WTC11 (cell line): ENCODE results near the gene SLC2A4. TPM values are rescaled to one million over a fixed set of nuclear protein-coding genes. Genes with fewer than 3 reads are reported as not detected.
A peak's percentile ranks its signal among the peaks of the same experiment; 100 is the strongest.

Experiments
- ATAC-seq: fragments of 200-7000 bp; cut with Tn5 transposase; 2 replicates; pipeline ENCODE4 v1.10.0; 2021; ENCODE audit warnings: mild to moderate bottlenecking, moderate library complexity
- CTCF ChIA-PET: fragments of 300-600 bp; sonication (Branson Sonifier 250); formaldehyde crosslinking; loops from one replicate; lab custom pipeline; 2021; ENCODE audit warnings: antibody characterized with exemption; lab: Charles Lee
- POLR2A ChIA-PET: fragments of 350-600 bp; sonication (Branson Sonifier 250); formaldehyde crosslinking; loops from one replicate; lab custom pipeline; 2021; ENCODE audit warnings: antibody characterized with exemption; lab: Charles Lee
- DNase-seq: peaks from one replicate; pipeline ENCODE4 v3.0.0; 2021; ENCODE audit warnings: low spot score
- H3K27ac Mint-ChIP-seq: 2 replicates; pipeline ENCODE4 v1.8.0; 2021; ENCODE audit warnings: mixed read lengths
- H3K27me3 Mint-ChIP-seq: 2 replicates; pipeline ENCODE4 v1.8.0; 2021; ENCODE audit warnings: low read depth, mild to moderate bottlenecking, moderate library complexity, mixed read lengths
- H3K36me3 Mint-ChIP-seq: 2 replicates; pipeline ENCODE4 v1.8.0; 2021; ENCODE audit warnings: mixed read lengths
- H3K4me1 Mint-ChIP-seq: 2 replicates; pipeline ENCODE4 v1.8.0; 2022; ENCODE audit warnings: mixed read lengths
- H3K4me3 Mint-ChIP-seq: 2 replicates; pipeline ENCODE4 v1.8.0; 2021; ENCODE audit warnings: mild to moderate bottlenecking, moderate library complexity, mixed read lengths
- H3K9me3 Mint-ChIP-seq: 2 replicates; pipeline ENCODE4 v1.8.0; 2021; ENCODE audit warnings: mixed read lengths
- EMX1 ChIP-seq: fragments of 250-450 bp; sonication (Bioruptor Pico); IDR thresholded peaks from 2 replicates; pipeline ENCODE4 v1.8.0; 2021; ENCODE audit warnings: mild to moderate bottlenecking
- ESRRA ChIP-seq: sonication (generic); formaldehyde crosslinking; IDR thresholded peaks from 2 replicates; pipeline ENCODE4 v1.8.1; 2022; ENCODE audit warnings: mild to moderate bottlenecking, missing genetic modification reagents, borderline replicate concordance
- FOXK1 ChIP-seq: sonication (generic); formaldehyde crosslinking; IDR thresholded peaks from 2 replicates; pipeline ENCODE4 v1.8.0; 2022; ENCODE audit warnings: mild to moderate bottlenecking, moderate library complexity, missing genetic modification reagents
- GRHL2 ChIP-seq: fragments of 250-450 bp; sonication (Bioruptor Pico); IDR thresholded peaks from 2 replicates; pipeline ENCODE4 v1.8.0; 2022; ENCODE audit warnings: mild to moderate bottlenecking, moderate library complexity; ENCODE audit not compliant: insufficient replicate concordance, severe bottlenecking
- GTF2I ChIP-seq: fragments of 250-450 bp; sonication (Bioruptor Pico); conservative IDR thresholded peaks from 2 replicates; pipeline ENCODE4 v1.4.0; 2021; ENCODE audit warnings: mild to moderate bottlenecking
- HMGA2 ChIP-seq: fragments of 250-450 bp; sonication (Bioruptor Pico); IDR thresholded peaks from 2 replicates; pipeline ENCODE4 v1.4.0; 2021; ENCODE audit warnings: mild to moderate bottlenecking, moderate library complexity
- IRF2 ChIP-seq: sonication (generic); formaldehyde crosslinking; IDR thresholded peaks from 2 replicates; pipeline ENCODE4 v1.8.0; 2022; ENCODE audit warnings: low read depth, missing genetic modification reagents, borderline replicate concordance
- JAZF1 ChIP-seq: fragments of 250-450 bp; sonication (Bioruptor Pico); IDR thresholded peaks from 2 replicates; pipeline ENCODE4 v1.9.0; 2021; ENCODE audit warnings: moderate library complexity, mild to moderate bottlenecking, inconsistent platforms
- NFATC4 ChIP-seq: fragments of 250-450 bp; sonication (Bioruptor Pico); IDR thresholded peaks from 2 replicates; pipeline ENCODE4 v1.9.0; 2021; ENCODE audit warnings: mild to moderate bottlenecking
- NFE2L1 ChIP-seq: sonication (generic); formaldehyde crosslinking; IDR thresholded peaks from 2 replicates; pipeline ENCODE4 v1.8.1; 2023; ENCODE audit warnings: missing genetic modification reagents
- NFYB ChIP-seq: sonication (generic); formaldehyde crosslinking; conservative IDR thresholded peaks from 2 replicates; pipeline ENCODE4 v1.8.0; 2022; ENCODE audit warnings: low read depth, missing genetic modification reagents
- NR2C2 ChIP-seq: sonication (generic); formaldehyde crosslinking; IDR thresholded peaks from 2 replicates; pipeline ENCODE4 v1.8.0; 2022; ENCODE audit warnings: mild to moderate bottlenecking, missing genetic modification reagents
- OVOL2 ChIP-seq: fragments of 250-450 bp; sonication (Bioruptor Pico); IDR thresholded peaks from 2 replicates; pipeline ENCODE4 v1.9.0; 2021; ENCODE audit warnings: mild to moderate bottlenecking, borderline replicate concordance
- PRRX2 ChIP-seq: fragments of 250-450 bp; sonication (Bioruptor Pico); IDR thresholded peaks from 2 replicates; pipeline ENCODE4 v1.8.0; 2021; ENCODE audit warnings: mild to moderate bottlenecking
- SOX15 ChIP-seq: fragments of 250-450 bp; sonication (Bioruptor Pico); IDR thresholded peaks from 2 replicates; pipeline ENCODE4 v1.9.0; 2021; ENCODE audit warnings: mild to moderate bottlenecking
- ZNF138 ChIP-seq: sonication (generic); formaldehyde crosslinking; conservative IDR thresholded peaks from 2 replicates; pipeline ENCODE4 v1.8.1; 2022; ENCODE audit warnings: mild to moderate bottlenecking, moderate library complexity, missing genetic modification reagents
- ZNF232 ChIP-seq: sonication (generic); formaldehyde crosslinking; IDR thresholded peaks from 2 replicates; pipeline ENCODE4 v1.8.0; 2022; ENCODE audit warnings: mild to moderate bottlenecking, missing genetic modification reagents
- ZNF671 ChIP-seq: fragments of 250-450 bp; sonication (Bioruptor Pico); IDR thresholded peaks from 2 replicates; pipeline ENCODE4 v1.8.0; 2021; ENCODE audit warnings: mild to moderate bottlenecking
- total RNA-seq: library from RNA; stranded (reverse); gene quantifications from 3 replicates; pipeline ENCODE4 v1.2.3, GENCODE V29; 2021
- TF ChIP-seq, protein P1 (sequence below): sonication (generic); formaldehyde crosslinking; IDR thresholded peaks from 2 replicates; pipeline ENCODE4 v1.8.1; 2023; ENCODE audit warnings: mild to moderate bottlenecking, missing genetic modification reagents, moderate library complexity
- TF ChIP-seq, protein P2 (sequence below): fragments of 250-450 bp; sonication (Bioruptor Pico); IDR thresholded peaks from 2 replicates; pipeline ENCODE4 v1.9.0; 2021; ENCODE audit warnings: mild to moderate bottlenecking
- TF ChIP-seq, protein P3 (sequence below): fragments of 250-450 bp; sonication (Bioruptor Pico); IDR thresholded peaks from 2 replicates; pipeline ENCODE4 v1.9.0; 2021; ENCODE audit warnings: mild to moderate bottlenecking
- TF ChIP-seq, protein P4 (sequence below): sonication (generic); formaldehyde crosslinking; IDR thresholded peaks from 2 replicates; pipeline ENCODE4 v1.8.0; 2022; ENCODE audit warnings: mild to moderate bottlenecking, missing genetic modification reagents
- TF ChIP-seq, protein P5 (sequence below): sonication (generic); formaldehyde crosslinking; IDR thresholded peaks from 2 replicates; pipeline ENCODE4 v1.8.0; 2022; ENCODE audit warnings: missing genetic modification reagents

SLC2A4 gene
- total RNA-seq, 1 experiment from 2014 or later = 6.4 TPM

DNA sequence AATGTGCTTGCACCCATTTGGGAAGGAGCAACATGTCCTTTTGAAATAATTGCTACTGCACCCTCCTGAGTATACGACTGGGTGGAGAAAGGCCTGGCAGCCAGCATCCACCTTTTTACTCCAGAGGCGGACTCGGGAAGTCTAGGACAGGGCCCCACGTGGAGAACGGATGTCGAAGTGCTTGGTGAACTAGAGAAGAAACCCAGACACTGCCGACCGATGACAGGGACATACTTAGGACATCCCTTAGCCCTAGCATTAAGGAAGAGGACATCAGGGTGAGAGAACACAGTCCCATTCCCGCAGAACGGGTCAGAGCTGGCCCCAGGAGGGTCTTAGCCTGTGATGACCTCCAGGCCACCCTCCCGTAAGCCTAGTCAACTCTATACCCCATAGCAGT is 9.2 kb downstream of the SLC2A4 start (continued):
- no peak for TF ChIP-seq NFYB
- TF ChIP-seq ZNF232 (CRISPR knock-in tag) = no peak
- TF ChIP-seq FOXK1 (CRISPR knock-in tag) = no peak

DNA sequence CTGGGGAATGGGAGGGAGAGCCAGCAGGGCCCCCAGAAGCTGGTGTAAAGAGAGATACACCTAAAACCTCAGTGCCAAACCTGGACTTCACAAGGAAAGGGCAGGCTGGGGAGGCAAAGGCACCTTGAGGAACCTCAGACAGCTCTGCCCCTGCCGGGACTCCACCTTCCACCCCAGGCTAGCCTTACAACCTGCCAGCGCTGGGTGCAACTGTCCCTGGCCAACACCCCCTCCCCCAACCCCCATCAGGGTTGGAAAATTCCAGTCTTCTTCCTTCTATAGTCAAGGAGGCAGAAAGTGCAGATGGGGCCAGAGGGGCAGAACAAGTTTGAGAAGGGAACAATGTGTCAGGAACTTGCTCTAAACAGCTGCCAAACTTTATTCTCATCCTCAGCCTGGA is 10.7 kb downstream of the SLC2A4 start:
- H3K4me1 Mint-ChIP-seq = peaks cover 33% of the 10 kb centered on the region
- no peaks in the 10 kb centered on the region for H3K9me3 Mint-ChIP-seq
- POLR2A ChIA-PET = no interaction called here
- no peak for TF ChIP-seq SOX15
- no peak for TF ChIP-seq NFATC4 (CRISPR knock-in tag)
- TF ChIP-seq, protein P1, sequence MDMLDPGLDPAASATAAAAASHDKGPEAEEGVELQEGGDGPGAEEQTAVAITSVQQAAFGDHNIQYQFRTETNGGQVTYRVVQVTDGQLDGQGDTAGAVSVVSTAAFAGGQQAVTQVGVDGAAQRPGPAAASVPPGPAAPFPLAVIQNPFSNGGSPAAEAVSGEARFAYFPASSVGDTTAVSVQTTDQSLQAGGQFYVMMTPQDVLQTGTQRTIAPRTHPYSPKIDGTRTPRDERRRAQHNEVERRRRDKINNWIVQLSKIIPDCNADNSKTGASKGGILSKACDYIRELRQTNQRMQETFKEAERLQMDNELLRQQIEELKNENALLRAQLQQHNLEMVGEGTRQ (CRISPR knock-in tag) = no peak
- TF ChIP-seq, all 79 proteins: peak for 0
- no peak overlapping the region for H3K27ac Mint-ChIP-seq
- CTCF ChIA-PET = interaction anchor here (1.0 to 5.4 kb wide), 3 partner anchors 12 to 70 kb away, joined by 3 to 61 read pairs (median 3); partner anchors contain the start of gene SLC2A4
- H3K36me3 Mint-ChIP-seq = no peaks in the 10 kb centered on the region; the same call in 1 of the 2 replicates
- ATAC-seq (no peak), DNase-seq (no peak)
- H3K27me3 Mint-ChIP-seq = peaks cover 50% of the 10 kb centered on the region
- H3K4me3 Mint-ChIP-seq = no peak overlapping the region

DNA sequence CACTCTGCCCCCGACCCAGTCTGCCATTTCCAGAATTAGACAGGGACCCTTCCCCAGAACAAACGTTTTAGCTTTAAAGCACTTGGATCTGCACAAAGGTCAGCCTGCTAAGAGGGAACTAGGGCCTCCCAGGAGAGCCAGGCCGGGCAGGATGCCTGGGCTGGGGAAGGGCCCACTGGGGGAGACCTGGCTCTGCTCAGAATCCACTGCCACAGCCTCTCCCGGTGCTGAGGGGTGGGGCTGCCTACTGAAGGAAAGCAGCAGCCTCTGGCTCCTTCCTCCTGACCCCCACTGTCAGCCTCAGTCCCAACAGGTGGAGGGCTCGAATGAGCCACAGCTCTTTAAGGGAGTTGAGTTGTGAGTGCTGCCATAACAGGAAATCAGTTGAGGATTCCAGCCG is 11.2 kb downstream of the SLC2A4 start:
- DNase-seq = no peak
- TF ChIP-seq NFE2L1 (CRISPR knock-in tag) = no peak
- no peak for TF ChIP-seq OVOL2 (CRISPR knock-in tag)
- Mint-ChIP-seq H3K4me1 (peaks cover 33% of the 10 kb centered on the region), H3K9me3 (no peaks in the 10 kb centered on the region), H3K4me3 (no peak overlapping the region), H3K27ac (no peak overlapping the region), H3K36me3 (no peaks in the 10 kb centered on the region; the same call in 1 of the 2 replicates), H3K27me3 (peaks cover 52% of the 10 kb centered on the region)
- CTCF ChIA-PET = interaction anchor here (1.0 to 5.4 kb wide), 4 partner anchors 12 to 78 kb away, joined by 3 to 61 read pairs (median 4); partner anchors contain the start of gene SLC2A4
- no peak for ATAC-seq
- POLR2A ChIA-PET = no interaction called here

DNA sequence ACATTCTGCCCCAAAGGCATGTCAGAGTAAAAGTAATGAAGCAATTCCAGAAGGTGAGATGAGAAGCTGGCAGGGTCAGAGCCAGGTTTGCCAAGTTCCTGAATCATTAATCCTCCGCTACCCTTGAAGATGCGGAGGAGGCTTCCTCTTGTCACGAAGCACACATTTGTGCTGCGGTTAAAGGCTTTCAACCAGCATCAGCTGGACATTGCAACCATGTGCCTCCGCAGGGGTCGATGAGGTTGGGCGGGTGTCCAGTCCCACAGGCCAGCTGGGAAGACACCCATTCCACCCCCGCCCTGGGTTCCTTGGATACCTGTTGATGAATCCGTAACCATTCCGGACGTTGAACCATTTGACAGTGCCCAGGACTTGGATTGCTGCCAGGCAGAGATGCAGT is 11.6 kb downstream of the SLC2A4 start:
- H3K4me3 Mint-ChIP-seq = peak overlapping the region; percentile 65
- no peak for ATAC-seq
- H3K4me1 Mint-ChIP-seq = peaks cover 33% of the 10 kb centered on the region
- no peaks in the 10 kb centered on the region; the same call in 1 of the 2 replicates for H3K36me3 Mint-ChIP-seq
- H3K27me3 Mint-ChIP-seq = peaks cover 57% of the 10 kb centered on the region
- no peak overlapping the region for H3K27ac Mint-ChIP-seq
- DNase-seq = no peak
- H3K9me3 Mint-ChIP-seq = no peaks in the 10 kb centered on the region
- CTCF ChIA-PET = interaction anchor here (1.0 to 5.4 kb wide), 5 partner anchors 12 to 79 kb away, joined by 3 to 61 read pairs (median 4); partner anchors contain the start of gene SLC2A4
- POLR2A ChIA-PET = interaction anchor here (0.6 to 0.7 kb wide), 2 partner anchors 51 to 107 kb away, joined by 3 to 4 read pairs; partner anchors contain the start of gene GABARAP
- no peak for TF ChIP-seq HMGA2 (CRISPR knock-in tag)
- TF ChIP-seq ESRRA = no peak
- no peak for TF ChIP-seq NR2C2 (CRISPR knock-in tag)
- no peak for TF ChIP-seq ZNF671 (CRISPR knock-in tag)
- TF ChIP-seq, protein P2, sequence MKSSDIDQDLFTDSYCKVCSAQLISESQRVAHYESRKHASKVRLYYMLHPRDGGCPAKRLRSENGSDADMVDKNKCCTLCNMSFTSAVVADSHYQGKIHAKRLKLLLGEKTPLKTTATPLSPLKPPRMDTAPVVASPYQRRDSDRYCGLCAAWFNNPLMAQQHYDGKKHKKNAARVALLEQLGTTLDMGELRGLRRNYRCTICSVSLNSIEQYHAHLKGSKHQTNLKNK (CRISPR knock-in tag) = no peak
- TF ChIP-seq JAZF1 (CRISPR knock-in tag) = no peak
- TF ChIP-seq GRHL2 = no peak
- TF ChIP-seq EMX1 (CRISPR knock-in tag) = no peak
- TF ChIP-seq IRF2 (CRISPR knock-in tag) = no peak
- no peak for TF ChIP-seq GTF2I (CRISPR knock-in tag)
- TF ChIP-seq, protein P3, sequence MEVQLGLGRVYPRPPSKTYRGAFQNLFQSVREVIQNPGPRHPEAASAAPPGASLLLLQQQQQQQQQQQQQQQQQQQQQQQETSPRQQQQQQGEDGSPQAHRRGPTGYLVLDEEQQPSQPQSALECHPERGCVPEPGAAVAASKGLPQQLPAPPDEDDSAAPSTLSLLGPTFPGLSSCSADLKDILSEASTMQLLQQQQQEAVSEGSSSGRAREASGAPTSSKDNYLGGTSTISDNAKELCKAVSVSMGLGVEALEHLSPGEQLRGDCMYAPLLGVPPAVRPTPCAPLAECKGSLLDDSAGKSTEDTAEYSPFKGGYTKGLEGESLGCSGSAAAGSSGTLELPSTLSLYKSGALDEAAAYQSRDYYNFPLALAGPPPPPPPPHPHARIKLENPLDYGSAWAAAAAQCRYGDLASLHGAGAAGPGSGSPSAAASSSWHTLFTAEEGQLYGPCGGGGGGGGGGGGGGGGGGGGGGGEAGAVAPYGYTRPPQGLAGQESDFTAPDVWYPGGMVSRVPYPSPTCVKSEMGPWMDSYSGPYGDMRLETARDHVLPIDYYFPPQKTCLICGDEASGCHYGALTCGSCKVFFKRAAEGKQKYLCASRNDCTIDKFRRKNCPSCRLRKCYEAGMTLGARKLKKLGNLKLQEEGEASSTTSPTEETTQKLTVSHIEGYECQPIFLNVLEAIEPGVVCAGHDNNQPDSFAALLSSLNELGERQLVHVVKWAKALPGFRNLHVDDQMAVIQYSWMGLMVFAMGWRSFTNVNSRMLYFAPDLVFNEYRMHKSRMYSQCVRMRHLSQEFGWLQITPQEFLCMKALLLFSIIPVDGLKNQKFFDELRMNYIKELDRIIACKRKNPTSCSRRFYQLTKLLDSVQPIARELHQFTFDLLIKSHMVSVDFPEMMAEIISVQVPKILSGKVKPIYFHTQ = no peak
- no peak for TF ChIP-seq ZNF232 (CRISPR knock-in tag)
- TF ChIP-seq, protein P4, sequence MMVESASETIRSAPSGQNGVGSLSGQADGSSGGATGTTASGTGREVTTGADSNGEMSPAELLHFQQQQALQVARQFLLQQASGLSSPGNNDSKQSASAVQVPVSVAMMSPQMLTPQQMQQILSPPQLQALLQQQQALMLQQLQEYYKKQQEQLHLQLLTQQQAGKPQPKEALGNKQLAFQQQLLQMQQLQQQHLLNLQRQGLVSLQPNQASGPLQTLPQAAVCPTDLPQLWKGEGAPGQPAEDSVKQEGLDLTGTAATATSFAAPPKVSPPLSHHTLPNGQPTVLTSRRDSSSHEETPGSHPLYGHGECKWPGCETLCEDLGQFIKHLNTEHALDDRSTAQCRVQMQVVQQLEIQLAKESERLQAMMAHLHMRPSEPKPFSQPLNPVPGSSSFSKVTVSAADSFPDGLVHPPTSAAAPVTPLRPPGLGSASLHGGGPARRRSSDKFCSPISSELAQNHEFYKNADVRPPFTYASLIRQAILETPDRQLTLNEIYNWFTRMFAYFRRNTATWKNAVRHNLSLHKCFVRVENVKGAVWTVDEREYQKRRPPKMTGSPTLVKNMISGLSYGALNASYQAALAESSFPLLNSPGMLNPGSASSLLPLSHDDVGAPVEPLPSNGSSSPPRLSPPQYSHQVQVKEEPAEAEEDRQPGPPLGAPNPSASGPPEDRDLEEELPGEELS (CRISPR knock-in tag) = no peak
- TF ChIP-seq, protein P5, sequence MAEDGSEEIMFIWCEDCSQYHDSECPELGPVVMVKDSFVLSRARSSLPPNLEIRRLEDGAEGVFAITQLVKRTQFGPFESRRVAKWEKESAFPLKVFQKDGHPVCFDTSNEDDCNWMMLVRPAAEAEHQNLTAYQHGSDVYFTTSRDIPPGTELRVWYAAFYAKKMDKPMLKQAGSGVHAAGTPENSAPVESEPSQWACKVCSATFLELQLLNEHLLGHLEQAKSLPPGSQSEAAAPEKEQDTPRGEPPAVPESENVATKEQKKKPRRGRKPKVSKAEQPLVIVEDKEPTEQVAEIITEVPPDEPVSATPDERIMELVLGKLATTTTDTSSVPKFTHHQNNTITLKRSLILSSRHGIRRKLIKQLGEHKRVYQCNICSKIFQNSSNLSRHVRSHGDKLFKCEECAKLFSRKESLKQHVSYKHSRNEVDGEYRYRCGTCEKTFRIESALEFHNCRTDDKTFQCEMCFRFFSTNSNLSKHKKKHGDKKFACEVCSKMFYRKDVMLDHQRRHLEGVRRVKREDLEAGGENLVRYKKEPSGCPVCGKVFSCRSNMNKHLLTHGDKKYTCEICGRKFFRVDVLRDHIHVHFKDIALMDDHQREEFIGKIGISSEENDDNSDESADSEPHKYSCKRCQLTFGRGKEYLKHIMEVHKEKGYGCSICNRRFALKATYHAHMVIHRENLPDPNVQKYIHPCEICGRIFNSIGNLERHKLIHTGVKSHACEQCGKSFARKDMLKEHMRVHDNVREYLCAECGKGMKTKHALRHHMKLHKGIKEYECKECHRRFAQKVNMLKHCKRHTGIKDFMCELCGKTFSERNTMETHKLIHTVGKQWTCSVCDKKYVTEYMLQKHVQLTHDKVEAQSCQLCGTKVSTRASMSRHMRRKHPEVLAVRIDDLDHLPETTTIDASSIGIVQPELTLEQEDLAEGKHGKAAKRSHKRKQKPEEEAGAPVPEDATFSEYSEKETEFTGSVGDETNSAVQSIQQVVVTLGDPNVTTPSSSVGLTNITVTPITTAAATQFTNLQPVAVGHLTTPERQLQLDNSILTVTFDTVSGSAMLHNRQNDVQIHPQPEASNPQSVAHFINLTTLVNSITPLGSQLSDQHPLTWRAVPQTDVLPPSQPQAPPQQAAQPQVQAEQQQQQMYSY = no peak
- TF ChIP-seq ZNF138 (CRISPR knock-in tag) = no peak
- no peak for TF ChIP-seq PRRX2 (CRISPR knock-in tag)
